ENCODE measurements around the gene TRABD2B.

GRCh38 chr1:47936916-47937551 lies 60.2 kb downstream of the TRABD2B start:
- TF ChIP-seq POLR2AphosphoS5 (IDR thresholded peaks at IDR 0.05; ENCODE audit: low read depth, low read length) (no peak), REST (IDR thresholded peaks at IDR 0.05; ENCODE audit: insufficient read depth in 1 of 2, low read depth in 2 of 2, low read length in 2 of 2) (no peak), FOXP2 (optimal IDR thresholded peaks at IDR 0.05; ENCODE audit: borderline replicate concordance, extremely low read depth, extremely low read length, insufficient read depth) (no peak), SIN3A (IDR thresholded peaks at IDR 0.05; ENCODE audit: borderline replicate concordance, insufficient read depth, low read length) (no peak), TAF1 (IDR thresholded peaks at IDR 0.05; ENCODE audit: borderline replicate concordance, insufficient read depth, low read length) (no peak)

All from PFSK-1 (cell line).